ENCODE results near the gene LRRK1. TPM values are rescaled to one million over a fixed set of nuclear protein-coding genes. Genes with fewer than 3 reads are reported as not detected.

LRRK1 gene
- total and polyA plus RNA-seq, 2 experiments from 2014 or later: 2.6 to 4.5 TPM

- Mint-ChIP-seq H3K27me3 (ENCODE audit: insufficient read depth, low read depth, poor library complexity) (peaks cover 24% of the 10 kb centered on the region), H3K9me3 (peaks cover 21% of the 10 kb centered on the region), H3K36me3 (ENCODE audit: low read depth) (peaks cover 16% of the 10 kb centered on the region; the same call in 2 of the 3 replicates), H3K4me3 (peak overlapping the region; percentile 81; the same call in 1 of the 3 replicates), H3K4me1 (peaks cover 35% of the 10 kb centered on the region), H3K27ac (no peak overlapping the region)
- no peaks in the 10 kb centered on the region for H3K9me2 ChIP-seq (ENCODE audit: insufficient read depth)
- H4K20me1 ChIP-seq (replicated peaks; ENCODE audit: insufficient read depth): no peaks in the 10 kb centered on the region
- no peak for ATAC-seq
- peaks cover 23% of the 10 kb centered on the region for H3K4me1 ChIP-seq (ENCODE audit: insufficient read depth)
- no peak for TF ChIP-seq NANOG (IDR thresholded peaks at IDR 0.05; ENCODE audit: borderline replicate concordance)
- TF ChIP-seq EZH2phosphoT487 (IDR thresholded peaks at IDR 0.05; ENCODE audit: unreplicated experiment): no peak
- TF ChIP-seq ZNF462 (CRISPR knock-in tag; IDR thresholded peaks at IDR 0.05): no peak
- TF ChIP-seq STAT1 (IDR thresholded peaks at IDR 0.05; ENCODE audit: unreplicated experiment): no peak
- TF ChIP-seq, protein P1, sequence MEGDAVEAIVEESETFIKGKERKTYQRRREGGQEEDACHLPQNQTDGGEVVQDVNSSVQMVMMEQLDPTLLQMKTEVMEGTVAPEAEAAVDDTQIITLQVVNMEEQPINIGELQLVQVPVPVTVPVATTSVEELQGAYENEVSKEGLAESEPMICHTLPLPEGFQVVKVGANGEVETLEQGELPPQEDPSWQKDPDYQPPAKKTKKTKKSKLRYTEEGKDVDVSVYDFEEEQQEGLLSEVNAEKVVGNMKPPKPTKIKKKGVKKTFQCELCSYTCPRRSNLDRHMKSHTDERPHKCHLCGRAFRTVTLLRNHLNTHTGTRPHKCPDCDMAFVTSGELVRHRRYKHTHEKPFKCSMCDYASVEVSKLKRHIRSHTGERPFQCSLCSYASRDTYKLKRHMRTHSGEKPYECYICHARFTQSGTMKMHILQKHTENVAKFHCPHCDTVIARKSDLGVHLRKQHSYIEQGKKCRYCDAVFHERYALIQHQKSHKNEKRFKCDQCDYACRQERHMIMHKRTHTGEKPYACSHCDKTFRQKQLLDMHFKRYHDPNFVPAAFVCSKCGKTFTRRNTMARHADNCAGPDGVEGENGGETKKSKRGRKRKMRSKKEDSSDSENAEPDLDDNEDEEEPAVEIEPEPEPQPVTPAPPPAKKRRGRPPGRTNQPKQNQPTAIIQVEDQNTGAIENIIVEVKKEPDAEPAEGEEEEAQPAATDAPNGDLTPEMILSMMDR (conservative IDR thresholded peaks at IDR 0.05; ENCODE audit: low read depth in 2 of 2): no peak
- TF ChIP-seq EZH2 (IDR thresholded peaks at IDR 0.05; ENCODE audit: low read depth, unreplicated experiment): no peak
- no peak for TF ChIP-seq CREB1 (CRISPR knock-in tag; IDR thresholded peaks at IDR 0.05; ENCODE audit: low read depth)
- TF ChIP-seq REST (IDR thresholded peaks at IDR 0.05; ENCODE audit: unreplicated experiment): no peak
- TF ChIP-seq POLR2AphosphoS5 (IDR thresholded peaks at IDR 0.05; ENCODE audit: low read depth): no peak
- TF ChIP-seq JUNB (IDR thresholded peaks at IDR 0.05; ENCODE audit: unreplicated experiment): no peak
- no peak for TF ChIP-seq ZNF331 (CRISPR knock-in tag; IDR thresholded peaks at IDR 0.05; ENCODE audit: low read depth)
- no peak for TF ChIP-seq ETS1 (IDR thresholded peaks at IDR 0.05)
- TF ChIP-seq ZNF114 (CRISPR knock-in tag; IDR thresholded peaks at IDR 0.05): no peak
- no peak overlapping the region for H3K4me3 ChIP-seq
- no peak overlapping the region for H2AFZ ChIP-seq
- H3K27me3 ChIP-seq (ENCODE audit: insufficient read depth): peaks cover 6% of the 10 kb centered on the region
- peaks cover 6% of the 10 kb centered on the region; the same call in 1 of the 2 replicates for H3F3A ChIP-seq (replicated peaks; ENCODE audit: low read depth)
- no peak overlapping the region for H3K27ac ChIP-seq (ENCODE audit: low read depth)
- no peaks in the 10 kb centered on the region for H3K79me2 ChIP-seq (replicated peaks; ENCODE audit: insufficient read depth)
- no peak for DNase-seq (ENCODE audit: low spot score)
- H3K4me2 ChIP-seq: no peak overlapping the region
- no peaks in the 10 kb centered on the region for H3K36me3 ChIP-seq (ENCODE audit: insufficient read depth)
These were observed 90.0 kb downstream of the LRRK1 start for GRCh38 chr15:101009176-101009575.

Measured in GM23338 (cell line).